Measurements from ENCODE around the gene KDM6A. TPM values are rescaled to one million over a fixed set of nuclear protein-coding genes. Genes with fewer than 3 reads are reported as not detected.

Gene KDM6A
- total and polyA plus RNA-seq, 2 donors (not counting 1 experiment from before 2014, with no cell fraction given): 33.3 to 57.0 TPM

- Mint-ChIP-seq H3K4me1 (peaks cover 65% of the 10 kb centered on the region), H3K27ac (no peak overlapping the region), H3K9me3 (ENCODE audit: insufficient read depth) (no peaks in the 10 kb centered on the region), H3K4me3 (peak overlapping the region; percentile 47), H3K27me3 (no peaks in the 10 kb centered on the region)
- ATAC-seq (ENCODE audit: low read depth) (no peak), DNase-seq (no peak)
- Histone ChIP-seq H3K4me3 (ENCODE audit: control extremely low read depth in 1 of 5, extremely low read depth in 1 of 5, insufficient read depth in 1 of 5, low read depth in 2 of 5, low read length in 4 of 5) (peak overlapping the region in 1 of 5 experiments; percentile 29), H2AFZ (ENCODE audit: insufficient read depth, low read depth, low read length, poor library complexity, severe bottlenecking) (no peak overlapping the region), H3K4me2 (replicated peaks; ENCODE audit: low read depth, low read length, poor library complexity, severe bottlenecking) (peak overlapping the region; percentile 58), H3K79me2 (ENCODE audit: control insufficient read depth, insufficient read depth, low read length) (peaks cover 100% of the 10 kb centered on the region), H3K36me3 (replicated peaks in 1 of 2; ENCODE audit: control extremely low read depth in 1 of 2, control insufficient read depth in 1 of 2, extremely low read depth in 1 of 2, insufficient read depth in 2 of 2, low read length in 1 of 2) (no peaks in the 10 kb centered on the region), H3K4me1 (ENCODE audit: control insufficient read depth in 2 of 2, insufficient read depth in 2 of 2, low read length in 2 of 2) (peaks cover 42 to 72% of the 10 kb centered on the region in 2 donors), H4K20me1 (ENCODE audit: control insufficient read depth, insufficient read depth, low read length, poor library complexity, severe bottlenecking) (peaks cover 91% of the 10 kb centered on the region), H3K27ac (ENCODE audit: low read length in 2 of 2) (peak overlapping the region; percentile 38 to 43), H3K9me3 (ENCODE audit: control extremely low read depth in 1 of 3, control insufficient read depth in 2 of 3, insufficient read depth in 1 of 3, low read length in 2 of 3) (no peaks in the 10 kb centered on the region), H3K27me3 (replicated peaks in 1 of 4; ENCODE audit: control extremely low read depth in 1 of 4, control insufficient read depth in 3 of 4, insufficient read depth in 4 of 4, low read length in 3 of 4) (no peaks in the 10 kb centered on the region), H3K9ac (ENCODE audit: low read length) (no peak overlapping the region)
- POLR2A ChIA-PET: no interaction called here
- TF ChIP-seq EZH2 (IDR thresholded peaks at IDR 0.05; ENCODE audit: borderline replicate concordance, insufficient read depth, low read depth, low read length, poor library complexity, severe bottlenecking): no peak
- TF ChIP-seq, protein P1, sequence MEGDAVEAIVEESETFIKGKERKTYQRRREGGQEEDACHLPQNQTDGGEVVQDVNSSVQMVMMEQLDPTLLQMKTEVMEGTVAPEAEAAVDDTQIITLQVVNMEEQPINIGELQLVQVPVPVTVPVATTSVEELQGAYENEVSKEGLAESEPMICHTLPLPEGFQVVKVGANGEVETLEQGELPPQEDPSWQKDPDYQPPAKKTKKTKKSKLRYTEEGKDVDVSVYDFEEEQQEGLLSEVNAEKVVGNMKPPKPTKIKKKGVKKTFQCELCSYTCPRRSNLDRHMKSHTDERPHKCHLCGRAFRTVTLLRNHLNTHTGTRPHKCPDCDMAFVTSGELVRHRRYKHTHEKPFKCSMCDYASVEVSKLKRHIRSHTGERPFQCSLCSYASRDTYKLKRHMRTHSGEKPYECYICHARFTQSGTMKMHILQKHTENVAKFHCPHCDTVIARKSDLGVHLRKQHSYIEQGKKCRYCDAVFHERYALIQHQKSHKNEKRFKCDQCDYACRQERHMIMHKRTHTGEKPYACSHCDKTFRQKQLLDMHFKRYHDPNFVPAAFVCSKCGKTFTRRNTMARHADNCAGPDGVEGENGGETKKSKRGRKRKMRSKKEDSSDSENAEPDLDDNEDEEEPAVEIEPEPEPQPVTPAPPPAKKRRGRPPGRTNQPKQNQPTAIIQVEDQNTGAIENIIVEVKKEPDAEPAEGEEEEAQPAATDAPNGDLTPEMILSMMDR (IDR thresholded peaks at IDR 0.05): no peak
- no CpG with 5 or more reads among the region's 4 CpGs for WGBS (ENCODE audit: insufficient coverage)
- CTCF ChIA-PET: interaction anchor here (0.7 kb wide), 1 partner anchor 31 kb away, joined by 3 read pairs; no protein-coding TSS in a partner anchor
- intact Hi-C loops (cut with micrococcal nuclease): loop anchor here (5.0 kb wide), 1 partner anchor 32 kb away; the partner anchor contains the start of gene KDM6A
Measured at GRCh38 chrX:44904542-44905115, 31.6 kb downstream of the KDM6A start.

GRCh38 chrX:44906041-44906440 is 33.1 kb downstream of the KDM6A start:
- TF ChIP-seq EZH2 (IDR thresholded peaks at IDR 0.05; ENCODE audit: borderline replicate concordance, insufficient read depth, low read depth, low read length, poor library complexity, severe bottlenecking): no peak
- TF ChIP-seq, protein P1 (IDR thresholded peaks at IDR 0.05): no peak
- ATAC-seq (ENCODE audit: low read depth): peak; percentile 41
- no peak for DNase-seq
- H3K4me1 Mint-ChIP-seq: peaks cover 59% of the 10 kb centered on the region
- H3K9me3 Mint-ChIP-seq (ENCODE audit: insufficient read depth): no peaks in the 10 kb centered on the region
- WGBS (ENCODE audit: insufficient coverage): no CpG with 5 or more reads among the region's 3 CpGs
- H3K4me3 Mint-ChIP-seq: peak overlapping the region; percentile 64
- intact Hi-C loops (cut with micrococcal nuclease): loop anchor here (5.0 kb wide), 1 partner anchor 34 kb away; the partner anchor contains the start of gene KDM6A
- peak overlapping the region in 2 of 5 experiments; percentile 25 to 27 for H3K4me3 ChIP-seq (ENCODE audit: control extremely low read depth in 1 of 5, extremely low read depth in 1 of 5, insufficient read depth in 1 of 5, low read depth in 2 of 5, low read length in 4 of 5)
- peaks cover 37 to 63% of the 10 kb centered on the region in 2 donors for H3K4me1 ChIP-seq (ENCODE audit: control insufficient read depth in 2 of 2, insufficient read depth in 2 of 2, low read length in 2 of 2)
- H2AFZ ChIP-seq (ENCODE audit: insufficient read depth, low read depth, low read length, poor library complexity, severe bottlenecking): no peak overlapping the region
- ChIA-PET POLR2A (no interaction called here), CTCF (no interaction called here)
- H3K79me2 ChIP-seq (ENCODE audit: control insufficient read depth, insufficient read depth, low read length): peaks cover 94% of the 10 kb centered on the region
- peaks cover 87% of the 10 kb centered on the region for H4K20me1 ChIP-seq (ENCODE audit: control insufficient read depth, insufficient read depth, low read length, poor library complexity, severe bottlenecking)
- no peaks in the 10 kb centered on the region for H3K9me3 ChIP-seq (ENCODE audit: control extremely low read depth in 1 of 3, control insufficient read depth in 2 of 3, insufficient read depth in 1 of 3, low read length in 2 of 3)
- peak overlapping the region; percentile 33 for H3K9ac ChIP-seq (ENCODE audit: low read length)
- H3K27me3 ChIP-seq (replicated peaks in 1 of 4; ENCODE audit: control extremely low read depth in 1 of 4, control insufficient read depth in 3 of 4, insufficient read depth in 4 of 4, low read length in 3 of 4): no peaks in the 10 kb centered on the region
- H3K27ac Mint-ChIP-seq: peak overlapping the region; percentile 68
- no peaks in the 10 kb centered on the region for H3K36me3 ChIP-seq (replicated peaks in 1 of 2; ENCODE audit: control extremely low read depth in 1 of 2, control insufficient read depth in 1 of 2, extremely low read depth in 1 of 2, insufficient read depth in 2 of 2, low read length in 1 of 2)
- no peaks in the 10 kb centered on the region for H3K27me3 Mint-ChIP-seq
- peak overlapping the region; percentile 58 for H3K4me2 ChIP-seq (replicated peaks; ENCODE audit: low read depth, low read length, poor library complexity, severe bottlenecking)
- H3K27ac ChIP-seq (ENCODE audit: low read length in 2 of 2): peak overlapping the region in 1 of 2 donors; percentile 30

Measured in B cell (primary cell).